ENCODE data around the gene KBTBD13. TPM values are rescaled to one million over a fixed set of nuclear protein-coding genes. Genes with fewer than 3 reads are reported as not detected.

The KBTBD13 gene
- total and polyA plus RNA-seq, 11 donors = 0.78 to 11.8 (median 4.2) TPM

DNA sequence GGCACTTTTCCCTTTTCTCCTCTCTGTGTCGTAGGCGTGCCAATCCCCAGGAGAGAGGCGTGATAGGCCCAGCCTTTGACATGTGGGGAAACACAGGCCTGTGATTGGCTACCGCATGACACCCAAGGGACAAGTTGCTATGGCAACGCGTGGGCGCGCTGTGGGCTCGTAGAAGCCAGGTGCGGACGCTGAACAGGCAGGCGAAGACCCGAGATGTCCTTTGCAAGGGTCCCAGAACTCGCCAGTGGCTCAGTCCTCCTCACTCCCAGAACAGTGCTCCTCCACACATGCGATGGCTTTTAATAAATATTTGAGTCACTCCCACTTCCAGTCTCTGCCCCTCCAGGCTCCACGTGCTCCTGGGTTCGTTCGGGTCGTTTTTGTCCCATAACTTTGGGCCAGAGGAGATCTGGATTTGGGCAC, 27.1 kb upstream of the KBTBD13 start:
- Histone ChIP-seq H3K27me3 (no peaks in the 10 kb centered on the region), H3K4me1 (peaks cover 0 to 29% (median 11%) of the 10 kb centered on the region in 12 donors), H3K27ac (no peak overlapping the region), H3K9me3 (no peaks in the 10 kb centered on the region), H3K4me3 (peak overlapping the region in 11 of 12 donors; percentile 1 to 52 (median 41)), H3K36me3 (peaks cover 0 to 3% (median 0%) of the 10 kb centered on the region in 9 donors)
- intact Hi-C loops (cut with DNase I) = loop anchor here in 1 of 10 donors (10.0 kb wide), 1 partner anchor 225 kb away; no protein-coding TSS in a partner anchor
- peak; percentile 87 to 96 (median 92) for ATAC-seq
- peak; percentile 92 to 96 (median 94) for DNase-seq
- 0 to 3% (median 1%) methylated on average over 17 to 19 of the region's 19 CpGs for WGBS, 4 donors
- TF ChIP-seq CTCF (IDR thresholded peaks at IDR 0.05) (no peak), POLR2A (IDR thresholded peaks at IDR 0.05) (no peak)

GRCh38 chr15:65050270-65050669, 26.3 kb upstream of the KBTBD13 start:
- no peak overlapping the region for H3K4me3 ChIP-seq
- DNase-seq (no peak), ATAC-seq (no peak)
- TF ChIP-seq POLR2A (IDR thresholded peaks at IDR 0.05) (no peak), CTCF (IDR thresholded peaks at IDR 0.05) (no peak)
- intact Hi-C loops (cut with DNase I) = loop anchor here in 4 of 10 donors (5.0 to 10.0 kb wide), 4 partner anchors 37 to 245 kb away; partner anchors contain the start of gene RNU5A-1 (in 1 of the 4)
- WGBS, 4 donors = 56 to 63% (median 58%) methylated on average over 4 of the region's 4 CpGs
- H3K27ac ChIP-seq = no peak overlapping the region
- peaks cover 0 to 8% (median 0%) of the 10 kb centered on the region in 9 donors for H3K36me3 ChIP-seq
- peaks cover 3 to 30% (median 18%) of the 10 kb centered on the region in 12 donors for H3K4me1 ChIP-seq
- H3K27me3 ChIP-seq = no peaks in the 10 kb centered on the region
- H3K9me3 ChIP-seq = no peaks in the 10 kb centered on the region

DNA sequence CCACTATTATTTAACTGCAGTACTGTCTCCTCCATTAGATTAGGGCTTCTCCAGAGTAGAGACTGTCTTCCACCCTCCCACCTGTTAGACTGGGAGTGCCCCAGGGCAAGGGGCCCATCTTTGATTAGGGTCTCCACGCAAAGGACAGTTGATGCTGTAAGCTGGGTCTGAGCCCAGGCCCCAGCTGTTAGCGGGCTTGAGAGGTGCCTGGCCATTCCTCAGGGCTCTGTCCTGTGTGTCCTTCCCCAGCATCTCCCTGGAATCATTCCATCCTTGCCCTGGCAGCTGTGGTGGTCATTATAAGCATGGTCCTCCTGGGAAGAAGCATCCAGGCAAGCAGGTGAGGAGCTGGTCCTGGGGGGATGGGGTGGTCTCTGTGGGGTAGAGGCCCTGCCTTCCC, 25.3 kb upstream of the KBTBD13 start:
- TF ChIP-seq CTCF (IDR thresholded peaks at IDR 0.05) (no peak), POLR2A (IDR thresholded peaks at IDR 0.05) (no peak)
- peaks cover 0 to 12% (median 2%) of the 10 kb centered on the region in 9 donors for H3K36me3 ChIP-seq
- ATAC-seq = no peak
- H3K9me3 ChIP-seq = no peaks in the 10 kb centered on the region
- H3K4me3 ChIP-seq = no peak overlapping the region
- peaks cover 3 to 31% (median 24%) of the 10 kb centered on the region in 12 donors for H3K4me1 ChIP-seq
- DNase-seq = no peak
- H3K27me3 ChIP-seq = no peaks in the 10 kb centered on the region
- 70 to 85% (median 80%) methylated on average over 1 to 2 of the region's 2 CpGs for WGBS, 4 donors
- no peak overlapping the region for H3K27ac ChIP-seq
- intact Hi-C loops (cut with DNase I) = loop anchor here in 4 of 10 donors (5.0 to 10.0 kb wide), 4 partner anchors 36 to 244 kb away; partner anchors contain the start of gene RNU5A-1 (in 1 of the 4)

DNA sequence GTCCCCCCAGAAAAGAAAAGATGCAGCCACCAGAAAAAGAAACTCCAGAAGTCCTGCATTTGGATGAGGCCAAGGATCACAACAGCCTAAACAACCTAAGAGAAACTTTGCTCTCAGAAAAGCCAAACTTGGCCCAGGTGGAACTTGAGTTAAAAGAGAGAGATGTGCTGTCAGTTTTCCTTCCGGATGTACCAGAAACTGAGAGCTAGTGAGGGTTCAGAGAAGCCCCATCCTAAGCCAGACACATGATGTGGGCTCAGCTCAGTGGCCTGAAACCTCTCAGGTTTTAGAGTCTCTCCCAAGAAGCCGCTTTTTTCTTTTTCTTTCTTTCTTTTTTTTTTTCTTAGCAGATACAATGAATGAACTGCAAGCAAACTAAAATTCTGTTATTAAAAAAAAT, 23.6 kb upstream of the KBTBD13 start:
- DNase-seq (no peak), ATAC-seq (no peak)
- intact Hi-C loops (cut with DNase I) = loop anchor here in 4 of 10 donors (5.0 to 10.0 kb wide), 4 partner anchors 34 to 242 kb away; partner anchors contain the start of gene RNU5A-1 (in 1 of the 4)
- H3K9me3 ChIP-seq = no peaks in the 10 kb centered on the region
- TF ChIP-seq POLR2A (IDR thresholded peaks at IDR 0.05) = no peak
- TF ChIP-seq CTCF (IDR thresholded peaks at IDR 0.05) = no peak
- no peak overlapping the region for H3K4me3 ChIP-seq
- WGBS, 4 donors = 83 to 92% (median 85%) methylated on average over 2 of the region's 2 CpGs
- no peaks in the 10 kb centered on the region for H3K27me3 ChIP-seq
- H3K36me3 ChIP-seq = peaks cover 0 to 23% (median 6%) of the 10 kb centered on the region in 9 donors
- H3K4me1 ChIP-seq = peaks cover 3 to 35% (median 24%) of the 10 kb centered on the region in 12 donors
- no peak overlapping the region for H3K27ac ChIP-seq

All from heart left ventricle (tissue), 16 donors.